Liver (tissue), 3 donors: ENCODE results near the gene METTL25.

ENCODE experiments used
- ATF3 ChIP-seq: IDR thresholded peaks from 2 replicates; pipeline ENCODE4 v1.6.1; 2016; ENCODE audit warnings: antibody characterized with exemption
- CTCF ChIP-seq: fragments of 150-350 bp; IDR thresholded peaks from 2 replicates; pipeline ENCODE4 v1.5.1; 2017; ENCODE audit warnings: improper control_type of control experiment, low read depth, low read length; ENCODE audit not compliant: missing input control
- EGR1 ChIP-seq, 2 donors: IDR thresholded peaks; 2 replicates each; pipeline ENCODE4 v1.6.1; 2016 to 2018; ENCODE audit warnings: antibody characterized with exemption in 2 of 2, low read depth in 2 of 2
- FOXA1 ChIP-seq: IDR thresholded peaks from 2 replicates; pipeline ENCODE4 v1.6.1; 2016; ENCODE audit warnings: antibody characterized with exemption
- HNF4G ChIP-seq: IDR thresholded peaks from 2 replicates; pipeline ENCODE4 v1.6.1; 2016; ENCODE audit warnings: antibody characterized with exemption
- RAD21 ChIP-seq, 2 donors: IDR thresholded peaks; 2 replicates each; pipeline ENCODE4 v1.6.1; 2016; ENCODE audit warnings: antibody characterized with exemption in 2 of 2, mild to moderate bottlenecking in 2 of 2
- REST ChIP-seq: IDR thresholded peaks from 2 replicates; pipeline ENCODE4 v1.6.1; 2016; ENCODE audit warnings: antibody characterized with exemption, mild to moderate bottlenecking
- SP1 ChIP-seq: IDR thresholded peaks from 2 replicates; pipeline ENCODE4 v1.6.1; 2018; ENCODE audit warnings: antibody characterized with exemption, mild to moderate bottlenecking
- TAF1 ChIP-seq: conservative IDR thresholded peaks from 2 replicates; pipeline ENCODE4 v1.6.1; 2016; ENCODE audit warnings: antibody characterized with exemption, mild to moderate bottlenecking
- YY1 ChIP-seq: IDR thresholded peaks from 2 replicates; pipeline ENCODE4 v1.6.1; 2016; ENCODE audit warnings: antibody characterized with exemption, mild to moderate bottlenecking
- ZBTB33 ChIP-seq: IDR thresholded peaks from 2 replicates; pipeline ENCODE4 v1.6.1; 2016; ENCODE audit warnings: antibody characterized with exemption
- donor health status: healthy.
- donor health status: healthy.

- TF ChIP-seq TAF1: no peak
- TF ChIP-seq CTCF: no peak
- no peak for TF ChIP-seq EGR1 (IDR thresholded peaks at IDR 0.05; ENCODE audit: low read depth in 2 of 2)
- no peak for TF ChIP-seq HNF4G
- TF ChIP-seq FOXA1: no peak
- TF ChIP-seq SP1: no peak
- TF ChIP-seq REST: no peak
- no peak for TF ChIP-seq ZBTB33
- TF ChIP-seq ATF3: no peak
- TF ChIP-seq RAD21 (IDR thresholded peaks at IDR 0.05): no peak
- TF ChIP-seq YY1: no peak
Observed at GRCh38 chr12:82475211-82475610, 116.9 kb downstream of the METTL25 start.
